HG02885 (cell line): ENCODE data around the gene TEX13B.
A peak's percentile ranks its signal among the peaks of the same experiment; 100 is the strongest.

Experiments
- ATAC-seq: cut with Tn5 transposase; IDR thresholded peaks from one replicate; pipeline ENCODE4 v1.9.1; 2021; ENCODE audit warnings: mild to moderate bottlenecking; ENCODE audit not compliant: unreplicated experiment, poor library complexity

TEX13B gene, protein sequence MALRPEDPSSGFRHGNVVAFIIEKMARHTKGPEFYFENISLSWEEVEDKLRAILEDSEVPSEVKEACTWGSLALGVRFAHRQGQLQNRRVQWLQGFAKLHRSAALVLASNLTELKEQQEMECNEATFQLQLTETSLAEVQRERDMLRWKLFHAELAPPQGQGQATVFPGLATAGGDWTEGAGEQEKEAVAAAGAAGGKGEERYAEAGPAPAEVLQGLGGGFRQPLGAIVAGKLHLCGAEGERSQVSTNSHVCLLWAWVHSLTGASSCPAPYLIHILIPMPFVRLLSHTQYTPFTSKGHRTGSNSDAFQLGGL

DNA sequence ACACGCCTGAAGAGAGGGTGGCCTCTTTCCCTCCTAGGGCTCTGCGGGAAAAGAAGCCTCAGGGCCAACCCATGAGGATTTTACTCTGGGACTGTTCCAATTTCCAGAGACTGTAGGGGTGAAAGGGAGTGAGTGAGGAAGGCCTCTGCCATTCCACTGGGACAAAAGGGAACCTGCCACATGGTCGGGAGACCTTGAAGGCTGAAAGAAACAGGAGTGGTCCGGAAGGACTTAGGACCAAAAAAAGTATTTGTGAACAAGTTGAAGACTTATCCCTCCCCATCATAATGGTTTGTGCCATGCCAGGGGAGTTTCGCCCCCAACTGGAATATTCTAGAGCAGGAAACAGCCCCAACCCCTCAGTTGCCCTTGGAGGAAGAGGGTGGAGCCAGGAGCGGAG, at the start of gene TEX13B:
Gene TEX13B (minus strand): TSS at position 15 of the 400 bp plus-strand sequence. CDS start 243 bp downstream, outside the sequence.
- no peak for ATAC-seq

DNA sequence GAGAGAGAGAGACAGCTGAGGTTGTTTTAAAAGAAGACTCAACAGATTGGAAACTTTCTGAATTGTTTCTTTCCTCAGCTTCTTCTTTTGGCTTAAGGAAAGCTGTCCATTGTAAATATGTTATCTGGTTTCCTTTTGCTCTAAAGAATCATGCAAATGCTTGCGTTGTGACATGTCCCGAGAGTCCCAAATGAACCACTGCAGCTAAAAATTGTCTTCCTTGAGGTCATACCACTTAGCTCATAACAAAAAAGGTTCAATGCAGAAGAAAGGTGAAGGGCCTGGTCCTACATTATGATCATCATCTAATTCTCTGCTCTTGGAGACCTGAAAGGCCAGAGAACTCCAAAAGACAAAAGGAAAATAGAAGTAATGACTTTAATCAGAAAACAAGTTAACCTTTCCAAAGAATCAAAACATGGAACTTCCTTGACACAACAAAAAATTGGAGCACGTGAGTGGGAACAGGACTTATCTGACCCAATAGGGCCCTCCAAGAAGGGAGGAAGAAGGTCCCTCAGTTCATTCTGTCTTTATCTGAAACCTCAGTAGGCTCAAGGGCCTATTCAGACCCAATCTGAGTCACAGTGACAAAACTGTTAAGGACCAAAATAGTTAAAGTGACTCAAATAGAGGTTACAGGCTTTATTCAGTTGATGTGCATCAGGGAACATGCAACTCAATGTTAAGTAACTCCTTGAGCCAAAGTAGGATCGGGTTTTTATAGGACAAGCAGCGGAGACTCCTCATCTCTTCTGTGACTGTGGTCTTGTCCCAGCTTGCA, 48.0 kb upstream of the TEX13B start:
- peak; percentile 81 for ATAC-seq

DNA sequence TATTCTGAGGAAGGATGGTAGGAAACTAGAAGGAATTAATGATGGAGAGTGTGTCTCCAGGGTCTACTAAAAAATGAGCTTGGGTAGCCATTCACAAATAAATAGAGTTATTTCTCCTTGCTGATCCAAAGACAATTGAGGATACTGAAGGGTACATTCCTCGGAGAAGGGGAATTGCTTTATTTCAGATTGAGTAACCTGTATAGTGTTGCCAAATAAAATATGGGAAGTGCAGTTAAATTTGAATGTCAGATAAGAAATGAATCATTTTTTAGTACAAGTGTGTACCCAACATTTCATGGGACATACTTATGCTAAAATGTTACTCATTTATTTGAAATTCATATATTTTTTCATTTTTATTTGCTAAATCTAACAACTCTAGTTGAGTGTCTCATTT, 46.7 kb upstream of the TEX13B start:
- ATAC-seq = no peak

DNA sequence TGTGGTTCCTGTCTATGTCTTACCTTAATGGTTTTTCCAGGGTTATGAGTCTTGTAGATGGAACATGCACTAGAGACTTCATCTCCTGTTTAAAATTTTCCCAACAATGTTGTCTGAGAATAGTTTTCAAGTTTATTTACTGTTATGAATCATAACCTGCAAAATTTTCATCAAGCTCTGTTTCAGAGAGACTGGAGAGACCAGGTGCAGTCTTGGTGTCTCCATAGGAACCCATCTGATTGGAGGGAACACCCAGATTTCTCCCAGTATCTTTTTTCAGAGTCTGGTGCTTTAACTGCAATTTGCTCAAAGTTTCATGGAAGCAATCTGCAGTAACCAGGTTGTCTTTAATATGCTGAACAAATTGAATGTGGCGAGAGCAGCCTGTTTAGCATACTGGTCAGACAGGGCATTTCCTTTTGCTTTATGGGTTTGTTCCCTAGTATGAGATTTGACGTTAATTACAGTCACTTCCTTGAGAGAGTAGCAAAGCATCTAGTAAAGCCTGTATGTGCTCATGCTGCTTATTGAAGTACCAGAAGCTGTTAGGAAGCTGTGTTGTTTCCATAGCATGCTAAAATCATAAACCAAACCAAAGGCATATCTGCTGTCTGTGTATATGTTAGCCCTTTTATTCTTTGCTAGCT, 43.9 kb upstream of the TEX13B start:
- ATAC-seq = no peak

DNA sequence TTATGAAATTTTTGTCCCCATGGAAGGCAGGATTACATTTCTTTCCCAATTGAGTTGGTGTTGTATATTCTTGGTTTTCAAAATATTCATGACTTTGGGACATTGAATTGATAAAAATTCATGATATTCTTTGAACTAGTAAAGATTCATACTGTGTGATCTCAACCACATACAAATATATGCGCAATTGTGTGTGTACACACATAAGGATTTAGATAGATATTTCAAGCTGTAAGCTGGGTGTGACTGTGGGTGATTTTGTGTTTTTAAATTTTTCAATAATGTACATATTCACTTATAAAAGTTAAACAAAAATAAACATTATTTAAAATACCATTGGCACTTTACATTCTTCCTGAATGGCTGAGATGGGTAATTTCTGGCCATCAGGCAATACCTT, 43.2 kb upstream of the TEX13B start:
- ATAC-seq = no peak

DNA sequence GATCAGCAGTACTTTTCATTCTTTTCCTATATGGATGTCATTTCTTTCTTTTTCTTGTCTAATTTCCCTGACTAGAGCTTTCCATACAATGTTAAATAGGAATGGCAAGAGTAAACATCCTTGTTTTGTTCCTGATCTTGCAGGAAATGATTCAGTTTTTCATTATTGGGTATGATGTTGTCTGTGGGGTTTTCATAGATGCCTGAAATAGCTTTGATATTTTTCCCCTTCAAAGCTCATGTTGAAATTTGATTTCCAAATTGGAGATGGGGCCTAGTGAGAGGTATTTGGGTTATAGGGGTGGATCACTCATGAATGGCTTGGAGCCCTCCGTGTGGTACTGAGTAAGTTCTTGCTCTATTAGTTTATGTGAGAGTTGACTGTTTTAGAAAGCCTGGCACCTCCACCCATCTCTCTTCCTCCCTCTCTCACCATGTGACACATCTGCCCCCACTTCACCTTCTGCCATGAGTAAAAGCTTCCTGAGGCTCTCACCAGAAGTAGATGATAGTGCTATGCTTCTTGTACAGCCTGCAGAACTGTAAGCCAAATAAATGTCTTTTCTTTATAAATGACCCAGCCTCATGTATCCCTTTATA, 40.4 kb upstream of the TEX13B start:
- ATAC-seq = no peak

DNA sequence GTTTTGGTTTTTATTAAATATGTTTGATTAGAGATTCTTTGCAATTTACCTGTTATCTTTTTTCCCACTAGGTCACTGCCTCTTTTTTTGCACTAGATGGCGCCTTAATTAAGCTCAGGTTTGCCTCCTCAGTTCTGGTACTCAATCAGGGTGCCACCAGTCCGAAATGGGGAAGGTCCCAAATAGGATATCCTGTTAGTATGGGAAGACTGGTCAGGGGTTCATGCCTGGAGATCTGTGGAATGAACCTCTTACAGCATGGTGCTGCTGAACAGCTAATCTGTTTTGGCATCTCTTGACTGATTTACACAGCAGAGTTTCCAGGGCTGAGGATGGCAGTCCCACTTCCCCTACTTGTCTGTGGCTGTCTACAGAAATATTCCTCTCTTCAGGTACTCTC, 38.5 kb upstream of the TEX13B start:
- ATAC-seq = peak; percentile 52

DNA sequence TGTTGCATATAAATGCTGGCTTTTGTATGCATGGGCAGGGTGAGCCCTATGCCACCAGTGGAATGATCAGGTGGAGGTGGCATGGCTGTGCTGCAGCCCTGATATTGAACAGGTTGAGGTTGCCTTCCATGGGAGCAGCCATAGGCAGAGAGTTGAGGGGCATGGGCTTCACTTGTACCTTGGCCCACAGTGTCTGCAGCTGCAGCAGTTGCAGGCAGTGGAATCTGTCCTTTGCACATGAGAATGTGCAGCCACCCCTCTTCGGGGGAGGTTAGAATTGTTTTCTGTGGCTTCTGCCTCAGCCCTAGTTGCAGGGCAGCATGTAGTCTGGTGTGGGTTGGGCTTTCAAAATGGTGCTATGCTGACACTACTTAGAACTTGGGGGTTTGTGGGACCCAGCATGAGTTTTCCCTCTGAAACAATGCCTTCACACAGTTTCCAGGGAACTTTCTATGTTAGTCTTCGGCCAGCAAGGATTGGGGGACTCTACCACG, 37.3 kb upstream of the TEX13B start:
- ATAC-seq = no peak

DNA sequence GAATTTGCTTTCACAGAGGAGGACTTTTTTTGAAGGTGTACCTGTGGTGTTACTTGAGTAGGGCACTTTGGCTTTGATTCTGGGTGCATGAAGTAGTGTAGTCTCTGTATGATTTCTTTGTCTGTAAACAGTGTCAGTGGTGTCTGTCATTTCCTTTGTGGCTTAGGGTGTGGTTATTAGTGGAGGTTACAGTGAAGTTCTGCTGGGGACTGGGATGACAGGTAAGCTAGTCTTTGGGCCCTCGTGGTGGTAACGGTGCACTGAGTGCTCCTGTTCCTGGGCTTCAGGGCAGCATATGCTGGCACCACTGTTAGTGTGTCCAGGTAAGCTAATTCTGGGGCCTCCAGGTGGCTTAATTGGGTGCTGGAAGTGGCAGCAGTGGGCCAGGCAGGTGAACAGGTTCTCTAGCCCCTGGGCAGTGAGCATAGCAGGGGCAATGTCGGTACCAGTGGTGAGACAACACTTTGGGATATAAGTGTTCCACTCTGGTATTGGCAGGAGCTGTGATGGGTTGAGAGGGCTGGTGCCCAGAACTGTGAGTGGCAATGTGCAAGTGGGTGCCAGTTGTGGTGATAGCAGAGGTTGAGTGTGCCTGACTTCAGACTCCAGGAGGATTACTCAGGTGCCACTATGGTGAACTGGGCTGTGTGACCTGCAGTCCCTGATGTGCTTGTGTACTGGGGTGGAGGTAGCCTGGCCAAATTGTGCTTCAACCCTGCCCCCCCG, 36.6 kb upstream of the TEX13B start:
- peak; percentile 73 for ATAC-seq

DNA sequence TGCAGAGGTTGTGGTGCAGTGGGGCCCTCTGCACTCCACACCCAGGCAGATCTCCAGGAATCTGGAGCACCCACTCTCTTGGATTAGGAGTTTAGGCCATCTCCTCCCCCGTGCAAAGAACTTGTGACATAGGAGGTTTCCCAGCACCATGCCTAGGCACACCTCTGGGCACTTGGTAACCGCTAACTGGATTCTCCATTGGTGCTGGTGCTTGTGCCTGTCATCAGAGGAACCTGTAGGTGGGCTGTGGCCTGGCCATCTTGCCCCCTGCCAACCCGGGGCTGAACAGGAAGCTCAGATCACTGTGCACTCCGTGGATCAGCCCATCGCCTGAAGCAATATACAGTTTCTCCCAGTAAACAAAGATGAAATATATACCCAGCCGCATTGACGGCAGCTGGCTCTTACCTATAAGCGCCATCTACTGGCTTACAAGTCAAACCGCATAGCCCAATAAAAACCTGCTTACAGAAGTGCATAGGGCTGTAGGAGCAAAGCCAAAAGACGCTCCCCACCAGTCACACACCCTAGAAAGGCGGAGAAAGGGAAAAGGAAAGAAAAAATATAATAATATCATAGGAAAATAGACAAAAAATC, 19.1 kb upstream of the TEX13B start:
- peak; percentile 98 for ATAC-seq

DNA sequence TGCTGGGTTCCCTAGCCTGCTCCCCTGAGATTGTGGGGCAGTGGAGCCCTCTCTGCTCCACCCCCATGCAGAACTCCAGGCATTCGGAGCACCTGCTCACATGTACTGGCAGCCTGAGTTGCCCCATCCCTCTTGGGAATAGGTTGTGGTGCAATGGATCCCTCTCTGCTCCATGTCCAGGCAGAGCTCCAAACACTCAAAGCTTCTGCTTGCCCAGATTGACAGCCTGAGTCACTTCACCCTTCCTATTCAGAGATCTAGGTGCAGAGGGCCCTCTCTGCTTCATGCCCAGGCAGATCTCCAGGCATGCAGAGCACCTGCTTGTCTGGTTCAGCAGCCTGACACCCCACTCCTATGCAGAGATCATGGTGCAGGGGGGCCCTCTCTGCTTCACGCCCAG, 18.6 kb upstream of the TEX13B start:
- ATAC-seq = peak; percentile 29

DNA sequence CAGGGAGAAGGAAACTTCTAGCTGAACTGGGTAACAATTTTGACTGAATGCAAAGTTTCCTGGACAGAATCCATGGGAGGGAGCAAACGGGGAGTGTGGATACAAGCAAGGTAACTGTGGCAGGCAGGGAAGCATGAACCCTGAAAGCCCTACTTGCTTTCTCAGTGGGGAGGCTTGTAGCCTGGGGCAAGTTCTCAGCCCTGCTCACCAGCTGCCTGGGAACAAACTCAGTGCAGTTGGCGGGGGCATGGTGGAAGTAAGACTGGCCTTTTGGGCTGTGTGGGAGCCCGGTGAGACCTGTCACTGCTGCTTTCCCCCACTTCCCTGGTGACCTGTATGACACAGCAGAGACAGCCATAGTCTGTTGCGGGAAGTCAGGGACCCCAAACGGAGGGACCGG, 14.0 kb upstream of the TEX13B start:
- ATAC-seq = no peak

DNA sequence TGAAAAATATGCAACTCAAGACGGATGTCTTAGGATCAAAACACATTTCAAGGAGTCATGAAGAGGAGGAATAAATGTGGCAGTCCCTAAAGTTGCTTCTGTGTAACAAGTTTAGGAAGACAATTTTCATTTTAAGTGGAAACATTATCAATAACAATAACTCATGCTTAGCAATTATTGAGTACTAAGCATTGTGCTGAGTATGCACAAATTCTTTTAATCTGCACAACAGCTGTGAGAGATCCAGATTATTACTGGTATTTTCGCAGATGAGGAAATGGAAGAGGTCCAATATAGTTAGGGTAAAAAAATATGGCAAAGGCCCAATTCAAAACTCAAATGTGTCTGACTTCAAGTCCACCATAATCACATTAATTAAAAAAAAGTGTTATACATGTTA, 2.9 kb upstream of the TEX13B start:
- ATAC-seq = no peak

DNA sequence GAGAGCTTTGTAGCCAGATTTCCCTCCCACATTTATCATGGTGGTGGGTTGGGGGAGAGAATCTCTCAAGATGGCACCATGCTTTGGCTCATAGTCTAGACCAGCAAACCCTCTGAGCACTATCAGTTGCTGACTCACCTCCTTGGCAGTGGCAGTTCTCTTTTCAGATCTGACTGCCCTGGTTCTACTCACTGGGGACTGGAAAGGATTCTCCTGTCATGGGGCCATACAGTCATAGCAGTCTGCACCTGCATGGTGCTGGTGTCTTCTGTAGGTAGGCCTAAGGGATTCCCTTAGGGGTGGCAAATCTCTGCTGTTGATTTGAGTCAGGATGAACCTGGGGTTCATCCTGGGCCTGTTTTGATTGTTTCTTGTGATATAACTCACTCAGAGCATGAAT, 2.6 kb downstream of the TEX13B start:
- ATAC-seq = no peak

DNA sequence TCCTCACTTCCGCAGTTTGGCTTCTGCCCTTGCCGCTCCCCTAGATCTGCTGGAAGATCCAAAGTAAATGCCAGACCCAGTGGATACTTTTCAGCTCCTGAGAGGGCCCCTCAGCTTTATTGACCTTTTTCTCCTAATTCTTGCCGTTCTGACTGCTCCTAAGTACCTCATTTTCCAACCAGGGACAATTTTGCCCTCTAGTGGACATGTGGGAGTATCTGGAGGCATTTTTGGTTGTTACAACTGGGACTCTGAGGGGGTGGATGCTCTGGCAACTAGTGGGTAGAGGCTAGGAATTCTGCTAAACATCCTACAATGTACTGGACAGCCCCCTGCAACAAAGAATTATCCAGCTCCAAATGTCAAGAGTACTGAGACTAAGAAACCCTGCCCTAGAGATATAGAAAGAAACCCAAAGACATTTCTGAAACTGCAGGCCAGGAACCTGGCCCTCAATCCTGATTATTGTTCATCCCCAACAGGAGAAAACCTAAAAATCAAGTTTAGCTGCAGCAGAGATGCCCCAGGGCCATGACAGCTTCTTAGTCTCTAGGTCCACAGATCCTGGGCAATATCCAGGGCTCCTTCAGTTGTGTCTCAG, 3.4 kb downstream of the TEX13B start:
- ATAC-seq = no peak

DNA sequence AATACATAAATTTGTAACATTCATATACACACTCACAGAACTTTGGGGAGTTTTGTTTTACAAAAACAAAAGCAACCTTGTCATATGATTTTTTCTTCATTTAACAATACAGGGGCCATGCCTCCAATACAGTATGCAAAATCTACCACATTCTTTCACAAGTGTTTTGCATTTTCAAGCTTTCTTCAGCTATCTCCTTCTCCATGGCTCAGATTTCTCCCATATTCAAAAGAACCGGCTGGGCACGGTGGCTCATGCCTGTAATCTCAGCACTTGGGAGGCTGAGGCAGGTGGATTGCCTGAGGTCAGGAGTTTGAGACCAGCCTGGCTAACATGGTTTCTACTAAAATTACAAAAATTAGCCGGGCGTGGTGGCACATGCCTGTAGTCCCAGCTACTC, 4.1 kb downstream of the TEX13B start:
- no peak for ATAC-seq

DNA sequence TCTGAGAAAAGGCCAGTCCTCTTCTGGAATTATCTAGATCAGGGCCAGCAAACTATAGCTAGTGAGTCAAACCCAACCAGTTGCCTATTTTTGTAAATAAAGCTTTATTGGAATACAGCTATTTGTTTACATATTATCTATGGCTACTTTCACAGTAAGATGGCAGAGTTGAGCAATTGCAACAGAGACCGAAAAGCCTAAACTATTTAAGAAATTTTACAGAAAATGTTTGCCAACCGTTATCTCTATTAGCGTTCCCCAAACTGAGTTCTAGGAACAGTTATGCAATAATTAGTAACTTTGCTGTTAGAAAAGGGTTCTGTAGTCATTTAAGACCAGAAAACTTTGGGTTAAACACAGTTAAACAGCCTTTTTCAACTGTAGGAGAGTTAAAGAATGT, 10.5 kb downstream of the TEX13B start:
- ATAC-seq = no peak

DNA sequence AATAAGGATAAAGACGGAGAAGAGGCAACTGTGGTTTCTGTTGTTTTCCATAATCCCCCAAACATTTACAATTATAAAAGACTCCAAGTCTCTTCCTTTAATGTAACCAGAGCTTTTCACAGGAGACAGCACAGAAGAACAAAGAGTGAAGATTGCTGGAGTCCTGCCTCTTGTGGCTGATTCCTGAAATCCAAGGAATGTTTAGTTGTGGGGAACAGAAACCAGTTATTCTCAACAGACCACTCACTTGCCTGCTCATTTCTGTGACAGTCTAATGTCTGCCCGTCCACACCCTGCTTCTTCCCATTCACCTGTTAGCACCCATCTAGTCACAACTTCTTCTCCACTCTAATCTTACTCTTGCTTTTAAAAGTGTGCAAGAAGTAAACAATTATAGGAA, 12.1 kb downstream of the TEX13B start:
- ATAC-seq = no peak

DNA sequence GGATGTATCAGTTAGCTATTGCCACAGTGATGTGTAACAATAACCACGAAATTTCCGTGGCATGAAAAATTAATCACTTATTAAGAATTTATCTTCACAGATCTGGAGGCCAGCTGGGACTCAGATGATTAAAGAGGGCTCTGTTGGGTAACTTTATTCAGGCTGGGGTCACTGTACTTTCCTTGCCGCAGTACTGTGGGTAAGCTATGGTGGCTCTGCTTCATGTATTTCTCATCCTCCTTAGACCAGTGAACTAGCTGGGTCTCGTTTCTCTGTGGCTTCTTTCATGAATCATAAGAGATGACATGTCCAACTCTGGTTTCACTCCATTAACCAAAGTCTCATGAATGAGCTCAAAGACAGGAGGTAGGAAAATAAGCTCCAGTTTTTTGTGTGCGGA, 13.5 kb downstream of the TEX13B start:
- ATAC-seq = no peak
